GM10847 (cell line): ENCODE data around the gene ITIH5.

ENCODE experiments used
- POLR2A ChIP-seq: IDR thresholded peaks from 2 replicates; pipeline ENCODE4 v1.6.1; 2011; ENCODE audit not compliant: insufficient read length; ENCODE audit errors: extremely low read depth

The ITIH5 gene

GRCh38 chr10:7687228-7687907, 20.6 kb upstream of the ITIH5 start:
- TF ChIP-seq POLR2A, result no peak

DNA sequence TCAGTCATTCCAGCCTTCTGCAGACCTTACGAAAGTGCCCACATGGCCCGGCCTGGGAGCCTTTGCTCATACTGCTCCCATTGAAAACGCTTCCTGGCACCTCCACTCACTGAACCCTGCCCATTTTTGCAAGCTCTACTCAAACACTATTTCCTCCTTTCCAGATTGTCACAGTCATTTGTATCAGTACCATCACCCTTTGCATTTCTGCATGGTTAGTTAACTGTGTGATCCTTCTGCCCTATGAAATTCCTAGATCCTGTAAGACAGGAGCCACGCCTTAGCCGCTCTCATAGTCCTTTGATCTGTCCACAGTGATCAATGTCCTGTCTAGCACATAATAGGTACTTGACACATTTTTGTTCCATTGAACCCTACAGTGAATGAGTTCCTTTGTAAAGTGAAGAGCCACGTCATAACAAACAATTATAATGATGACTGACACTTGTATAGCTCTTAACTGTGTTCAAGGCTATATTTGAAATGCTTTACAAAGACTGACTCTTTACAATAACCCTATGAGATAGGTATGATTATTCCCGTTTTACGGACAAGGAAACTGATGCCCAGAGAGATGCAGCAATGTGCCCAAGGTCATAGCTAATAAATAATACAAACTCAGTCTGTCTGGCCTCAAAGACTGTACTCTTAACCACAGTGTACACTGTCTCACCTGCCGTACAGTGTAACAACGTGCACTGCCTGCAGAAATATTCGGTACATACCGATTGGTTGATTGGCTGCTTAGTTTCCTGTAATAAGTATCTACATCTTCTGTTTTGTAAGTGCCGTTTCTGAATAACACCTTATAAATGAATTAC, 19.8 kb upstream of the ITIH5 start:
- TF ChIP-seq POLR2A, result no peak

GRCh38 chr10:7679256-7679655, 12.5 kb upstream of the ITIH5 start:
- no peak for TF ChIP-seq POLR2A

DNA sequence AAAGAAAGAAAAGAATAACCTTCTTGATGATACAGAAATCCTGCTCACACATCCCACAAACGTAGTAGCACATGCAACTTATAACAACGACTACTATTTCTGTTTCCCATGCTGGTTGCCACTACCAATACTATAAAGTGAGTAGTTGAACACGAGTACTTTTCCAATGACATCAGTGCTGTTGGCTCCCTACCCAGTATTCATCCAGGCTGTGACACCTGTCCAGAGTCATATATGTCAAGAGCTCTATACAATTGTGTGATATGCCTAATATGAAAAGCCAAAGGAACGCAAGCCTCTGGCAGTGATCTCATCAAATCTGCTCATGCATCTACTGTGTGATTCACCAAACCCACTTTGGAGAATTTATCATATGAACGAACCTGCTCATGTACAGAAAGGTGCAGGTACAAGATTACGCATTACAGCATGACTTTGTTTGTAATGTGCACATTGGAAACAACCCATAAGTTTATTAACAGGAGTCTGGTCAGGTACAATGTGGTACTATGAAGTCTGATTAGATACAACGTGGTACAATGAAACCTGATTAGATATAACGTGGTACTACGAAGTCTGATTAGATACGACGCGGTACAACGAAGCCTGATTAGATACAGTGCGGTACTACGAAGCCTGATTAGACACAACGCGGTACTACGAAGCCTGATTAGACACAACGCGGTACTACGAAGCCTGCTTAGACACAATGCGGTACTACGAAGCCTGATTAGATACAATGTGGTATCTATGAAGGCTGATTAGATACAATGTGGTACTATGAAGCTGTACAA, 5.8 kb upstream of the ITIH5 start:
- no peak for TF ChIP-seq POLR2A

DNA sequence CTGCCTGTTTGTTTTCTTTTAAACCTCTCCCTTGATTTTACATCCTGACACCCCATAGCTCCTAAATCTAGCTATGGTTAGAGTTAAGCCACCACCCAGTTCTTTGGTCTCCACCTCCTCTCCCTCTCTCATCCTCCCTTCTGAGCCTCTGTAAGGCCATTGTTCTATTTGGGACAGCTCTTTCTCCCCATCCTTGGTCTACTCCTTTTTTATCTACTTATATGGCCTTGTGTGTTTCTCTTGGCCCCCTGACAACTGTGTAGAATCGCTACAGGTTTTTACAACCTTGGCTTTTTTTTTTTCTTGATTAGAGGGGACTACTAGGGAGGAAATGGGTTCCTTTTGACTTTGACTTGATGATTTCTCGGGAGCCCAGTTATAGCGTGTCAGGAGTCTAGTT, 3.4 kb upstream of the ITIH5 start:
- TF ChIP-seq POLR2A, result no peak

GRCh38 chr10:7667262-7668141, 736 bp upstream of the ITIH5 start:
- TF ChIP-seq POLR2A, result no peak

GRCh38 chr10:7665767-7666166, 999 bp downstream of the ITIH5 start:
- no peak for TF ChIP-seq POLR2A

DNA sequence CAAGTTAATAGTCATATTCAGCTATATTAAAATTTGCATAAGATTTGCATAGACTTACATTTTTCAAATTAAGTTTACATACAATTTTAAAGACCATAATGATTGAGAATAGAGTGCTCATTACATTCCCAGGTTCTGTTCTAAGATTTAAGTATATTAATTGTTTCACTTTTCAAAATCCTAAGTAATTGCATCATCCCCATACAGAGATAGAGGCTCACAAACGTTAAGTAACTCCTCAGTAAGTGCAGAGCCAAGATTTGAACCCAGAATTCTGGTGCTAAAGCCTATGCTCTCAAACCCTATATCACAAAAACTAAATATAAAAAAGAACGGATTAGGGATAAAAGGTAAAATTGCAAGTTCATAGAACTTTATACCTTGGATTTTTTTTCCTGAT, 2.1 kb downstream of the ITIH5 start:
- no peak for TF ChIP-seq POLR2A

DNA sequence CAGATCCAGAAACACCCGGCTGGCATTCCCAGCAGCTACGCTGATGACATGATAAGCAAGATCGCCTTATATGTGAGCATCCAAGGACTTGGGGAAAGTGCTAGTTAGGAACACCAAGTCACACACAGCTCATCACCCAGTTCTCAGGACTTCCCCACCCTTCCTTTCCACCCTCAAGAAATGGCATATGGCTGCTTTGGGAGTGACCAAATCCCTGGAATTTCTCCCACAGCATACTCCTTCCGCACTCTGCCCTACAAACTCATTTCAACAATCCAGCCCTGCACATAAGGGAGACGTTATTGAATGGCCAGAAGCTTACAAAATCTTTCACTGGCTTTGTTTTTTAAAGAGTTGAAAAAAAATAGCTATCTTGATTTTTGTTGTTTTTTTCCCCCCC, 4.2 kb downstream of the ITIH5 start:
- TF ChIP-seq POLR2A, result no peak

DNA sequence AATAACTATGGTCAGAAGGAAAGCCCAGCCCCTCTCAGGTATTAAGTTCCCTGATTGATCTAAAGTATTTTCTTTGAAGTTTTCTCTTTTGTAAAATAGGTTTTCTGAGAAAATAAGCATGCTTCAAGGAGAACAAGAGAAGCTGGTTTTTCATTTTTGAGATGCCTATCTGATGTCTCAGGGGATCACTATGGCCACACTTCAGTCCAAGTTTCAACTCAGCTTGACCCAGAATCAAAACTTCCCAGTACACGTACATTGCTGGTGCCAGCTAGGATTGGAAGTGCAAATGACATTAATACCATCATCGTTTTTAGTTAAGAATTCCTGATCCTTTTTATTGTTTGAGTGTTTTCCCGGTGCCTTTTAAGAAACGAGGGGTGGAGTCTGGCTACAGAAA, 7.2 kb downstream of the ITIH5 start:
- no peak for TF ChIP-seq POLR2A

GRCh38 chr10:7657552-7657951, 9.2 kb downstream of the ITIH5 start:
- TF ChIP-seq POLR2A, result no peak

- no peak for TF ChIP-seq POLR2A
These were observed 14.8 kb downstream of the ITIH5 start for GRCh38 chr10:7651853-7652470.

GRCh38 chr10:7649673-7650300, 17.0 kb downstream of the ITIH5 start:
- no peak for TF ChIP-seq POLR2A

- TF ChIP-seq POLR2A, result no peak
These were observed 19.6 kb downstream of the ITIH5 start for GRCh38 chr10:7647062-7647664.
